GM18498 (cell line): ENCODE results near the gene AVEN.

ENCODE experiments used
- ATAC-seq: cut with Tn5 transposase; IDR thresholded peaks from one replicate; pipeline ENCODE4 v1.9.1; 2021; ENCODE audit warnings: mild to moderate bottlenecking, moderate library complexity; ENCODE audit not compliant: unreplicated experiment

Gene AVEN

GRCh38 chr15:33923446-33923845 is 115.6 kb downstream of the AVEN start:
- no peak for ATAC-seq

GRCh38 chr15:33915571-33916407 is 123.2 kb downstream of the AVEN start:
- no peak for ATAC-seq

GRCh38 chr15:33913459-33913858 is 125.5 kb downstream of the AVEN start:
- ATAC-seq, result no peak

- no peak for ATAC-seq
Measured at GRCh38 chr15:33912326-33912725, 126.7 kb downstream of the AVEN start.

- ATAC-seq, result no peak
Measured at GRCh38 chr15:33910741-33911140, 128.3 kb downstream of the AVEN start.

GRCh38 chr15:33908406-33908805 is 130.6 kb downstream of the AVEN start:
- ATAC-seq, result no peak

- ATAC-seq, result no peak
Measured at GRCh38 chr15:33907326-33907725, 131.7 kb downstream of the AVEN start.

- ATAC-seq, result no peak
Measured at GRCh38 chr15:33903661-33904060, 135.3 kb downstream of the AVEN start.

GRCh38 chr15:33902043-33902442 is 137.0 kb downstream of the AVEN start:
- no peak for ATAC-seq

- ATAC-seq, result peak; percentile 83
Measured at GRCh38 chr15:33894193-33894592, 144.8 kb downstream of the AVEN start.

GRCh38 chr15:33888176-33888575 is 150.8 kb downstream of the AVEN start:
- no peak for ATAC-seq

GRCh38 chr15:33882921-33883320 is 156.1 kb downstream of the AVEN start:
- no peak for ATAC-seq

GRCh38 chr15:33874156-33874555 is 164.8 kb downstream of the AVEN start:
- no peak for ATAC-seq

GRCh38 chr15:33872416-33873106 is 166.4 kb downstream of the AVEN start:
- ATAC-seq, result no peak

- no peak for ATAC-seq
Measured at GRCh38 chr15:33871980-33872379, 167.0 kb downstream of the AVEN start.

- ATAC-seq, result no peak
Measured at GRCh38 chr15:33866101-33866737, 172.8 kb downstream of the AVEN start.

GRCh38 chr15:33865416-33865815 is 173.6 kb downstream of the AVEN start:
- ATAC-seq, result no peak

GRCh38 chr15:33864360-33865075 is 174.5 kb downstream of the AVEN start:
- no peak for ATAC-seq

- no peak for ATAC-seq
Measured at GRCh38 chr15:33860754-33861153, 178.2 kb downstream of the AVEN start.

- no peak for ATAC-seq
Measured at GRCh38 chr15:33859992-33860545, 178.9 kb downstream of the AVEN start.

GRCh38 chr15:33858836-33859235 is 180.2 kb downstream of the AVEN start:
- ATAC-seq, result no peak
